OCI-LY7 (cell line): ENCODE results near the gene TBRG4.

Source experiments
- EZH2phosphoT487 ChIP-seq: fragments of 200-600 bp; sonication (generic); IDR thresholded peaks from 2 replicates; pipeline ENCODE4 v1.6.1; 2018; ENCODE audit warnings: low read depth, borderline replicate concordance, mild to moderate bottlenecking, mixed run types, antibody characterized with exemption, low read length, moderate library complexity, mixed read lengths
- TF ChIP-seq, protein P1 (sequence below): fragments of 200-600 bp; sonication (generic); conservative IDR thresholded peaks from 2 replicates; pipeline ENCODE4 v1.5.1; 2014; ENCODE audit warnings: mild to moderate bottlenecking, antibody characterized with exemption, low read length, moderate library complexity, mixed read lengths

DNA sequence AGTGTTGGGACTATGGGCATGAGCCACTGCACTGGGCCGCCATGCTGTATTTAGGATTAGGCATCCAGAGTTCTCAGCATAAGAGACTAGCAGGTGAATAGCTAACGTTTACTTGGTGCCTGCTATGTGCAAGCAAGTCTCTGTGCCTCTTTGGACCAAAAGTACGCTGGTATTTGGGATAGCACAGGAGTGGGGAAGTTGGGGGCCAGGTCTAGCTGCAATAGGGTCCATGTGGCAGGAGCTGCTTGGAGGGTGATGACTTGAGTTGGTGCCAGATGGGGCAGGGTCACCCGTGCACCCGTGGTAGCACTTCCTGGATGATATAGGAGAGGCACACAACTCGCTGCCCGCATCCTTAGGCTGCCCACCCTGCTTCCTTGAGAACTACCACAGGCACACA lies 45.1 kb downstream of the TBRG4 start:
- TF ChIP-seq, protein P1, sequence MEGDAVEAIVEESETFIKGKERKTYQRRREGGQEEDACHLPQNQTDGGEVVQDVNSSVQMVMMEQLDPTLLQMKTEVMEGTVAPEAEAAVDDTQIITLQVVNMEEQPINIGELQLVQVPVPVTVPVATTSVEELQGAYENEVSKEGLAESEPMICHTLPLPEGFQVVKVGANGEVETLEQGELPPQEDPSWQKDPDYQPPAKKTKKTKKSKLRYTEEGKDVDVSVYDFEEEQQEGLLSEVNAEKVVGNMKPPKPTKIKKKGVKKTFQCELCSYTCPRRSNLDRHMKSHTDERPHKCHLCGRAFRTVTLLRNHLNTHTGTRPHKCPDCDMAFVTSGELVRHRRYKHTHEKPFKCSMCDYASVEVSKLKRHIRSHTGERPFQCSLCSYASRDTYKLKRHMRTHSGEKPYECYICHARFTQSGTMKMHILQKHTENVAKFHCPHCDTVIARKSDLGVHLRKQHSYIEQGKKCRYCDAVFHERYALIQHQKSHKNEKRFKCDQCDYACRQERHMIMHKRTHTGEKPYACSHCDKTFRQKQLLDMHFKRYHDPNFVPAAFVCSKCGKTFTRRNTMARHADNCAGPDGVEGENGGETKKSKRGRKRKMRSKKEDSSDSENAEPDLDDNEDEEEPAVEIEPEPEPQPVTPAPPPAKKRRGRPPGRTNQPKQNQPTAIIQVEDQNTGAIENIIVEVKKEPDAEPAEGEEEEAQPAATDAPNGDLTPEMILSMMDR = no peak
- TF ChIP-seq EZH2phosphoT487 = no peak
